HG02840 (cell line): Measurements from ENCODE around the gene XPO6.

Source experiments
- ATAC-seq: cut with Tn5 transposase; IDR thresholded peaks from one replicate; pipeline ENCODE4 v1.9.1; 2021; ENCODE audit warnings: mild to moderate bottlenecking, moderate library complexity, moderate number of reproducible peaks; ENCODE audit not compliant: unreplicated experiment, low FRiP score

XPO6 gene

DNA sequence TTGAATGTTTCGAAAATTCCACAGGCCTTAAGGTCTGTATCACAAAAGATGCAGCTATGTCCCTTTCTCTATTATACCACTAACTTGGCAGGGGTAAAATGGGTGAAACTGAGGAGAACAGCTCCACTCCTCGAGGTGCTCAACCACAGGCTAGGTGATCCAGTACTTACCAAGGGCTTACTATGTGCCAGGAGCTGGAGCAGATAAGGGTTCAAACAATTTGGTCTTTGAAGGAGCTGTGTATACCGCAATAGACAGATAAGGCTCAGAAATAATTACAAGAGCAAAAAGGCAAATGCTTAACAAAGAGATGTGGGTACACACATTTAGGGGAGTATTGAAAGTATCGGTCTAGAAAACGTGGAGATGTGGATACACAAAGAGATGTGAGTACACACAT lies 1.5 kb downstream of the XPO6 start:
- ATAC-seq, result no peak

DNA sequence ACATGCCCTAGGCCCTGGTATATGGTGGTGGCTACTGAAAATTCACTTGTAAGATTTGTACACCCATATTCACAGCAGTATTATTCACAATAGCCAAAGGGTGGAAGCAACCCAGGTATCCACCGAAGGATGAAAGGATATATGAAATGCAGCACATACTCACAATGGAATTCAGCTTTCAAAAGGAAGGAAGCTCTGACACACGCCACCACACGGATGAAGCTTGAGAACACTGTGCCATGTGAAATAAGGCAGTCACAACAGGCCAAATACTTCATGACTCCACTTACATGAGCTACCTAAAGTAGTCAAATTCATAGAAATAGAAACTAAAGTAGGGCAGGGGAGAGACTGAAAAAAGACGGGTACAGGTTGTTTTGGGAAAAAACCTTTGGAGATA lies 2.9 kb downstream of the XPO6 start:
- ATAC-seq, result no peak

DNA sequence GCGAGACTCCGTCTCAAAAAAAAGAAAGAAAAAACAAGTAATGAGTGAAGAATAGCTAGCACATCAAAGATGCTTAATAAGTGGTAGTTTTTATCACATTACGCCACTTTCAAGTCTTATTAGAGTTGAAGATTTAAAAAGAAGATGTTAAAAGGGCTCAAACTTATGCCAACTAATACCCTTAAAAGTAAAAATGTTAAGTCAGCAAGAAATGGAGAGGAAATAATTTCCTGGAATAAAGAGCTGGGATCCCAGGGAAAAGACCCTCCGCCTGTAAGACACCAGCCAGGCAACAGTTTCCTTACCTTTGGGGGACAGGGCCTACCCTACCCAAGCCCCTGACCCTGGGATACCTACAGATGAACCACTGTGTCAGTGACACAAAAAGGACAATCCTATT lies 3.6 kb downstream of the XPO6 start:
- ATAC-seq, result no peak

DNA sequence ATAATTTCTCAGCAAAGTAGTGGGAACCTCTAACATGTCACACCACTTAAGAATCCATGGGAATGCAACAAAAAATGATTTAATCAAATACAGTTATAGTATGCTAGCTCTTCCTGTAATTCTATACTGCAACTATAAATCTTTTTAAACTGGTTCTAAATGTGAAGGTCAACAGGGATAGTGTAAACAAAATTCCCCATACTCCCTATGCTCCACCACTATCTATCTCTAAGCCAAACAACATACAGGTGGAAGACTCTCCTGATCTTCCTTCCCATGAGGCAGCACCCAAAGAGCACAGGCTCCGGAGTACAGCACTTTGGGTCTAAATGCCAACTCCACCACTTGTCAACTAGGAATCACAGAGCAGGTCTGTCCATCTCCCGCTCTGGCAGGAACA lies 4.4 kb downstream of the XPO6 start:
- ATAC-seq, result no peak

DNA sequence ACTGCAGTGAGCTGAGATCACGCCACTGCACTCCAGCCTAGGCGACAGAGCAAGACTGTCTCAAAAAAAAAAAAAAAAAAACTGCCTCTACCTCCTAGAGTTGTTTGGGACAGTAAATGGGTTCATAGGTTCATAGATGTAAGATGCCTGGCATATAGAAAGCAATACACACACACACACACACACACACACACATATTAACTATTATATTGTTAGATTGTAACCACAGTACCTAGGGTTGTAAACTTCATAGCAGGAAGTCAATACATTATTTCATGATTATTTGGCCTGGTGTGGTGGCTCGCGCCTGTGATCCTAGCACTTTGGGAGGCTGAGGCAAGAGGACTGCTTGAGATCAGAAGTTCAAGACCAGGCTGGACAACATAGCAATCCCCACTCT lies 5.8 kb downstream of the XPO6 start:
- no peak for ATAC-seq

DNA sequence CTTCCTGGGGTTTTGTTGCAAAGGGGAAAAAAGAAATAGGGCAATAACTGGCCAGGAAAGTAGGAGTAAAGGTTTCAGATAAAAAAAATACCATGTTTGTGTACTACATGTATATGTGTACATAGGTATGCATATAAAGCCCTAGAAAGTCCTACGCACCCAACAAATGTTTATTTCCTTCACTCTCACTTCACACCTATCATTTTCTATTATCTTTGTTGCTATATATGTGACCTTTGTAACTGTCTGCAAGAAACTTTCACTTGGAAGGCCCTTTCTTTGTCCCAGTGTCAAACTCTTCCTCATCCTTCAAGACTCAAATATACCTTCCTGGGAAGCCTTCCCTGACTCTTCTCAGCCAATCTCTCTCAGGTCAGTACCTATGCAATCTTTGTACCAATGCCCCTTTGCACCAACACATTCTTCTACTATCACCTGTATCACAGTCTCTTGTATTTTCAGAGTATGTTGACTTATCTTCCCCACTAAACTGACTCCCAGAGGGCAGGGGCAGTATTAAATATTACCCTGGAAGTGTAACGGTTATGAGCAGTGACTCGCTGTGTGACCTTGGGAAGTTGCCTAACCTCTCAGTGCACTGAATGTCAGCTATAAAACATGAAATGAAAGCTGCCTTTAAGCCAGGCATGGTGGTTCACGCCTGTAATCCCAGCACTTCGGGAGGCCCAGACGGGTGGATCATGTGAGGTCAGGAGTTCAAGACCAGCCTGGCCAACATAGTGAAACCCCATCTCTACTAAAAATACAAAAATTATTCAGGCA lies 6.5 kb downstream of the XPO6 start:
- no peak for ATAC-seq

DNA sequence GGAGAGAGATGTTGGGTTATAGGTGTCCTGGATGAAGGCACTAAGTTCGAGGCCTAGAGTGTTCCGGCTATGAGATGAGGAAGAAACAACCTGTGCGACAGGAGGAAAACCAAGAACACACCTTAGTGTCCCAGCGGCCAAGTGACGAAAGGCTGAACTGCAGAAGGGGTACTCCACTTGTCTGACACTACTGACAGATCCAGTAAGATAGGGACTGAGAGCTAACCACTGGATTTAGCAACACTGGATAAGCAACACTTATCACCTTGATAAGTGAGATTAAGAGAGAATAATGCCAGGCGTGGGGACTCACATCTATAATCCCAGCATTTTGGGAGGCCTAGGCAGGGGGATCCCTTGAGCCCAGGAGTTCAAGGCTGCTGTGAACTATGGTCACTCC lies 7.1 kb downstream of the XPO6 start:
- ATAC-seq, result no peak

DNA sequence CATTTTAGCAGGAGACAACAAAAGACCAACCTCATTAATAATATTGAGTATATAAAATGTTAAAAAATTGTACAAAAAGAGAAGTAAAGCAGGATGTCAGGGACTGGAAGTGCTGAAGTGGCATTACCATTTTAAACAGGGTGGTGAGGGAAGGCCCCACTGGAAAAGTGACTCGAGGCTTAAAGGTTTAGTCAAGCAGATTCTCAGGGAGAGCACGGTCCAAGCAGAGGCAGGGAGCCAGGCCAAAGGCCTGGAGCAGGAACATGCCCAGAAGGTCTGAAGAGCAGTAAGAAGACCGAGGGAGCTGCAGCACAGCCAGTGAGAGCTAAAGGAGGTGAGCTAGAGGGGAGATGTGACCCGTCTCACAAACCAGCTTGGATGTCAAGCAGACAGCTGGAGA lies 7.6 kb downstream of the XPO6 start:
- ATAC-seq, result no peak

DNA sequence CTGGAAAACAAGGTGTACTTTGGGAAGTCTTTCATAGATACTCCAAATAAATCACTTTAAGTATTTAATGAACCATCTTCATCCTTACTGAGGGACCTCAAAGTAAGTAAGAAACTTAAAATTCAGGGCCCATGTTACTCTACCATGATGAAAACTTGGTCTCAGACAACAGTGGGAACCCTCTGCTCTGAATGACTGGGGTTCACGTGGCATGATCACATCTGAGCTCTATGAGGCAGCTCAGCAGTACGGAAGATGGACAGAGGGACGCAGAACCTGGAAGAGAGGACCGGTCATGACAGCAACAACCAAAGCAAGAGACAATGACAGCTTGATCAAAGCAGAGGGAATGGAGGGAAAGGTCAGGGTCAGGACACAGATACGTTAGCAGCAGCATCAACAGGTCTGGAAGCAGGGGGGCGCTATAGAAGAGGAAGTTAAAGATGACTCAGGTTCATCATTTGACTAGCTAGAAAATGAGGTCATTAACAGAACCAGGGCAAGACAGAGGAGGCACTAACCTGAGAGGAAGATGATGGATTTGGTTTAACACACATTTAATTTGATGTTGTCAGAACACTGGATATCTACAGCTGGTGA lies 9.5 kb downstream of the XPO6 start:
- no peak for ATAC-seq

DNA sequence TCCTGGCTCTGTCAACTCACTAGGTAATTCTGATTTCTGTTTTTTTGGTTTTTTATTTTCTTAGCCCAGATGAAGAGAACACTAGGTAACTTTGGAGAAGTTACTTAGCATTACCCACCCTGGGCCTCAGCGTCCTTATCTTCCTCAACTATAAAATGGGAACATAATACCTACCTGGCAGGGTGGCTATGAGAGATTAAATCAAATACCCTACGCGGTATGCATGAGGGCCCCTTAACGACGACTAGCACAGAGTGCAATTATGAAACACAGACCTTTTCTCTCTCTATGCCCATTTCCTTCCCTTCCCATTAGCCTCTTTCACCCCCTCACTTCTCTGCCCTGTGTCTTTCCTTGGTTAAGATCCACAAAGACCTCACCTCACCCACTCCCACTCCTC lies 11.1 kb downstream of the XPO6 start:
- ATAC-seq, result no peak

DNA sequence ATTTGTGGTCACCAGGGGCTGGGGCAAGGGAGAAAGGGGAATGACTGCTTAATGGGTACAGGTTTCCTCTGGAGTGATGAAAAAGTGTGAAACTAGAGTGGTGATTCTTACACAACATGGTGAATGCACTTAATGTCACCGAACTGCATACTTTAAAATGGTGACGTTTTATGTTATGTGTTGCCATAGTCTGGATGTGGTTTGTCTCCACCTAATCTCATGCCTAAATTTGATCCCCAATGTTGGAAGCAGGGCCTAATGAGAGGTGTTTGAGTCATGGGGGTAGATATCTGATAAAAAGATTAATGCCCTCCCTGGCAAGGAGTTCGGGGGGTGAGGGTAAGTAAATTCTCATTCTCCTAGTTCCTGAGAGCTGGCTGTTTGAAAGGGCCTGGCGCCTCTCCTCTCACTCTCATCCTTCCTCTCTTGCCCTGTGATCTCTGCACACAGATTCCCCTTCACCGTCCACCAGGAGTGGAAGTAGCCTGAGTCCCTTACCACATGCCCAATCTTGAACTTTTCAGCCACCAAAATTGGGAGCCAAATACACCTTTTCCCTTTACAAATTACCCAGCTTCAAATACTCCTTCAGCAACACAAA lies 15.3 kb downstream of the XPO6 start:
- no peak for ATAC-seq

DNA sequence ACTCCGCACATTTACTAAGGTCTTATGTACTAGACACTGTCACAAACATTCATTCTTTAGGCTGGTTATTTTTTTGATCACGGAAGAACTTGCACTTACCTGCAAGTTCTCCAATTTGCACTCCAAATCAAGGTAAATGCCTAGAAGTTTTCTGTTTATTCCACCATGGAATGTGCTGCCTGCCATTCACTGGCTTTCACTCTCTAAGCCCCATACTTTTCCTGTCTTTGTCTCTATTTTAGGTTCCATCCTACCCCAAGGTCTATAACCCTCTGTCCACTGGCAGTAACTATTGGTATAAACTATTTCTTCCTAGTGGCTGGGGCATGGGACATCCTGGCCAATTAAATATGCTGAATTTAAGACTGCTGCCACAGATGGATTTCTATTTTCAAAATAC lies 15.9 kb downstream of the XPO6 start:
- no peak for ATAC-seq

DNA sequence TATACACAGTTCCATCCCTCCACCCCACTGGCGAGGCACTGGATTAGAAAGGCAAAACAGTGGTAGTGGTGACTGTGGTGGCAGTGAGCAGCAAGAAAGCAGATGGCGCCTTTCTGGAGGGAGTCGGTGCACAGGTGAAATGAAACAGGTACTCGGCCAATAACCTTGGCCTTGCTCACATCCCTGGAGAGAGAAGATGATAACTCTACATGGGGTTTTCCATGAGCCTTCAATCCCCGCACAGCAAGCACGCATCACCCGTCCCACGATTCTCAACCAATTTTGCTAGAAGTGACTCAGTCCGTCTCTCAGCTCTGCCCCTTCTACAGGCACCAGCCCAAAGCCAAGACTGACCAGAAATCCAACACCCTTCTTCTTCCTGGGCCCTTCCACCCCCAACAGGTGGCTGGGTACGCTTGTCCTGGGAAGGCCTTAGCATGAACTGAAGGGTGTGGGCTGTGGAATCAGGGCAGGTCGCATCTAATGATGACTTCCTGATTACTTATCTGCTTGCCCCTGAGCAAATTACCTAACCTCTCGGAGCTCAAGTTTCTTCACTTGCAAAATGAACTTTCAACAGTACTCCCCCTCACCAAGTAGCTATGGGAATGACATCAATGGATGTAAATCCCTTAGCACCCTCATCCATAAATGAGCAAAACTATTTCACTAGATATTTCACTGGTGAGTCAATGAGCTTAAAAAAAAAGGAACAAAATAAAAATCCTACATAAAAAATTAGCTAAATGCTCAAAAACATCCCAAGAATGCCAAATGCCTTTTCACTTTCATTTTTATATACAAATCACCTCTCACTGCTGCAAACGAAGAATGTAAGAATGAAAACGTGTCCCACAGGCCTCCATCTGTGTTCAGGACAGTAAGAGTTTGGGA lies 18.0 kb downstream of the XPO6 start:
- ATAC-seq, result no peak

DNA sequence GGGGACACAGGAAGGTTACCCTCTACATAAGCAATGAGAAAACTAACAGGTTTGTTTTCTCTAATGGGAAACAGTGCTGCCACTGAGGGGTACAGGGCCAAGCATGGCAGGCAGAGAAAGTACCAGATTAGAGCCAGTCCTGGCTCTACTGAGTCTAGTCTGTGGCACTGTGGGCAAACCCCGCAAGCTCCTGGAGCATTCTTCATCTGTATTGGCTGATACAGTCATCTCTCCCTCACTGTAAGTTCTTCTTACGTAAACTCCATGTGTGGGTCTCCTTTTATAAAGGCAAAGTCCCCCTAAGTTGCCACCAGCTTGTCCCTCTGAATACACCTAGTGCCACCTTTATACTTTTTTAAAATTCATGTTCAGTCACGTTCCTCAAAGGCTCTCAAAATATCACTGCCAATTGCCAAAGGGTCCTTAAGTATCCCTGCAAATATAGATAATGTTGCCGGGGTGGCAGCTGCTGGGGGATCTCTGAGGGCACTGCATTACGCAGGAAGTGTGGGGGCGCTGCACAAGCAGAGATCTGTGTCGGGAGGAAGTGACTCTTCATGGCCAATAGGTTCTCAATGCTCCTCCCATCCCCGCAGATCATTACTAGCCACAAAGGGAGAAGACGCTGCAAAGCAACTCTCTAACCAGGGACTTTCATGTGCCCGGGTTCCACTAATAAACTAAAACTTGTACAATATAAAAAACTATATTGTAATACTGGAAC lies 18.8 kb downstream of the XPO6 start:
- no peak for ATAC-seq

DNA sequence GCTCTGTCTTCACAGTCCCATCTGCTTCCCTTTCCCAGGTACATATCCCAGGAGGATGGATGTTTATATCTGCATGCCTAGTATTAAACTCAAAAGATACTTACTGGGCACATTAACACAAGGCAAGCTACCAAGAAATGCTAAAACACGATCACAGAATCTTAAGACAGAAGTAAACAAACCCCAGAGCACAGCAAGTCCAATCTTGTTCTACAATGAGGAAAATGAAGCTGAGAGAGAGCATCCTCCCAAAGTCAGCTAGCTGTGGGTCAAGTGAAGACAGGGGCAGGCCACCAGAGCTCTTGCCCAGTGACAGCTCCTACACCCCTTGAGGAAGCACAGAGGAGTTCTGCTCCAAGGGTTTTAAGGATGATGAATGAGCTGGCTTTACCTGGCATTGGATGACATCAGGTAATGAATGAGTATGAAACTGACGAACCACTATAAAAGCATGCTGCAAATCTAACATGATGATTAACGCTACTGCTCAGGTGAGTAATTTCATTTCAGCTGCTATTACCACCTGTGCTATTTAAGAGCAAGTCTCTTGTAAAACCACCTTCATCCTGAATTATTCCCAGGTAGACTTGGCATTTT lies 20.3 kb downstream of the XPO6 start:
- ATAC-seq, result no peak

DNA sequence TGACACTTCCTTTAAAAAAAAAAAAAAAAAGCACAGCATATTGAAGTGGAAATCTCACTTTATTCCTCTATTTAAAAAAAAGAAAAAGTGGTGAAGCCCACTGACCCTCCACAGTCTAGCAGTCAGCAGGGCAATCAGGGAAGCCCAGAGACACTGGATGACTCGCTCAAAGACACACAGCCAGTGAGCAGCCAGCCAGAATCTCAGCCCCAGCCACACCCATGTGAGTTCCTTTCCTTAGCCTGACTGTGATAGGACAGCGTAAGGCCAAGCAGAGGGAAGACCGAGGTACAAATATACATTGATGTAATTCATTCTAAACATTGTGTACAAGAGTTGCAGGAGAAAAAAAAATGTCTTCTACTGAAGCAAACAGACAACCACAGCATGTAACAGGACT lies 22.5 kb downstream of the XPO6 start:
- ATAC-seq, result no peak

DNA sequence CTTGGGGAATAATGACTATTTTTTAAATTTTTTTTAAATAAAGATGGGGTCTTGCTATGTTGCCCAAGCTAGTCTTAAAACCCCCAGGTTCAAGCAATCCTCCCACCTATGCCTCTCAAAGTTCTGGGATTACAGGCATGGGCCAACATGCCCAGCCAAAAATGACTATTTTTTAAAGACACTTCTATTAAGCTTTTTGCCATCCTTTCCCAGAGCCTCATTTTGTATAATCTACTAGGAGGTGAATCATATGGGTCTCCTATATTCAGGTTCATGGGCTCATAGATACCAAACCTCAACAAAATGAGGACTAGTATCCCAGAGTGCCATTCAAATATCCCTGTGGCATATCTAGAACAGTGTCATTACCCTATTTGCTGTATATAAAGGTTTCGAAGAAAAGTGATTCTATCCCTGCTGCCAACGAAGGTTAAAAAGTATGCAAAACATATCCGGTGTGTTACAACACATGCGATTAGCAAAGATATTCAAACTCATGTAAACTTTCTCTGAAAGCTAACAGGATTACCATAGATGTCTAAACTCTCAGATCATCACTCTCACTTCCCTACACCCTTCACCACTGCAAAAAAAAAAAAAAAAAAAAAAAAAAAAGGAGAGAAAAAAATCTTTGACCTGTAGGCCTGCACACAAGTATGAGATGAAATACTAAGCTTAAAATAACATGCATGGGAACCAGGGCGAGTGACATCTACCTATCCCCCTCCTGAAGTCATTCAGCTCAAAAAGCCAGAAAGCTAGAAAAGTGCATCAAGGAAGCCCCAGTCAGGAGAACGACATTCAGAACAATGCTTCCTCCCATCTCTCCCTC lies 23.5 kb downstream of the XPO6 start:
- ATAC-seq, result peak; percentile 69

DNA sequence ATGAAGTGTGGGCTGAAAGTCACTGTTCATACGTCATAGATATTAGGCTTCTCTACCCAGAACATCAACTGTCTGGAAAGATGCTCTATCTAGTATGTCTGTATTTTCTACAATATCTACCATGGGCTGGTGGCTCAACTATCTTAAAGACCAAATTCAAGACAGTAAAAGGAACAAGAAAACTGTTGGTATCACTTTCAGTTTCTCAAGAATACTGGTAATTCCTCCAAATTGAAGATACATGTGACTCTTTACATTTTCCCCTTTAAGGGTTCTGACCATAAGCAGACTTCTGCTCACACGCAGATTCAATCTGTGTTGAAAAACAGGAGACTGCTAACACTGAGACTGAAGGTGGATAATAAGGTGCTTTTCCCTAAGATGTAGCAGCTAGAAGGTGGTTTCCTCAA lies 24.2 kb downstream of the XPO6 start:
- ATAC-seq, result no peak

DNA sequence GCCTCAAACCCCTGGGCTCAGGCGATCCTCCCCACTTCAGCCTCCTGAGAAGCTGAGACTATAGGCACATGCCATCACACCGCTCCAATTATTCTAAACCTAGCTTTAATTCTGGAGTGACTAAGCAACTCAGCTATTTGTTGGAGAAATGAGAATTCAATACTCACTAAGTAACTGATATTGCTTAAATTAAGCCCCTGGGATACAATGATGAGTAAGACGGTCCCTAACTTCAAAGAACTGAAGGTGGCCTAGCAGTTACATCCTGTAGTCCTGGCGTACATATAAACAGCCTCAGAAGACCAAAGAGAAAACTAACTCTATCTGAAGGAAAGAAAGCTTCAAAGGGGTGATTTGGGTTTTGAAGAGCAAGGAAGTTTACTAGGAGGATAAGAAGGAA lies 25.0 kb downstream of the XPO6 start:
- no peak for ATAC-seq
